Esophagus squamous epithelium (tissue), 5 donors: ENCODE measurements around the gene MORC3. TPM values are rescaled to one million over a fixed set of nuclear protein-coding genes. Genes with fewer than 3 reads are reported as not detected.

ENCODE experiments used
- DNase-seq: peaks from one replicate; lab custom pipeline; 2025; lab: John Stamatoyannopoulos, UW
- H3K27ac ChIP-seq, 4 donors: fragments of 200-600 bp; sonication (generic); one replicate each; pipeline ENCODE4 v1.5.1; 2016 to 2019; ENCODE audit warnings: mild to moderate bottlenecking in 1 of 4
- H3K27me3 ChIP-seq, 4 donors: fragments of 200-600 bp; sonication (generic); 1 replicate in 3 of 4; 2 replicates in 1 of 4; pipeline versions ENCODE4 v1.5.1 to v1.6.0; 2017 to 2021; ENCODE audit warnings: antibody characterized with exemption in 1 of 4
- H3K36me3 ChIP-seq, 3 donors: fragments of 200-600 bp; sonication (generic); one replicate each; pipeline ENCODE4 v1.5.1; 2016 to 2019
- H3K4me1 ChIP-seq, 3 donors: fragments of 200-600 bp; sonication (generic); one replicate each; pipeline ENCODE4 v1.5.1; 2017 to 2019
- H3K4me3 ChIP-seq, 4 donors: fragments of 200-600 bp; sonication (generic); 1 replicate in 3 of 4; 2 replicates in 1 of 4; pipeline ENCODE4 v1.5.1; 2016 to 2019; ENCODE audit warnings: mild to moderate bottlenecking in 2 of 4, moderate library complexity in 1 of 4
- H3K9me3 ChIP-seq, 3 donors: fragments of 200-600 bp; sonication (generic); one replicate each; pipeline ENCODE4 v1.5.1; 2016 to 2019
- CTCF ChIP-seq, 6 experiments: fragments of 450-650 bp in 4 of 6; fragments of 200-600 bp in 2 of 6; sonication (generic) in 2 of 6; IDR thresholded peaks; one replicate each; pipeline ENCODE4 v1.5.1; 2016 to 2019; ENCODE audit warnings: antibody characterized with exemption in 6 of 6, mild to moderate bottlenecking in 4 of 6, moderate library complexity in 4 of 6
- POLR2A ChIP-seq, 4 donors: fragments of 450-650 bp; IDR thresholded peaks; one replicate each; pipeline ENCODE4 v1.6.1; 2017; ENCODE audit warnings: antibody characterized with exemption in 4 of 4, mild to moderate bottlenecking in 4 of 4, moderate library complexity in 3 of 4
- WGBS, 2 donors: methylation state at CpG; one replicate each; pipeline ENCODE4 v1.1.5; 2018; 5-methylcytosine and 5-hydroxymethylcytosine counted together
- intact Hi-C: fragments of 100-400 bp; cut with DNase I; formaldehyde crosslinking; loops from one replicate; pipeline ENCODE4 v1.15.0; 2022
- small RNA-seq, 4 donors: library from RNA; depleted of rRNA; stranded (forward); fragments of <200 nt; gene quantifications; one replicate each; pipeline ENCODE3, GENCODE V24; 2016
- total RNA-seq, 4 donors: library from RNA; depleted of rRNA; stranded (reverse); fragments of >200 nt; gene quantifications; one replicate each; pipeline ENCODE4 v1.1.0, GENCODE V29; 2016
- donor health status: DM: yes; HTN: yes; CAD: no.

Gene MORC3
- total RNA-seq, 4 donors from 2014 or later = 31.9 to 50.5 (median 43.1) TPM

- no peaks in the 10 kb centered on the region for H3K27me3 ChIP-seq
- intact Hi-C loops = loop anchor here (10.0 kb wide), 1 partner anchor 502 kb away; no protein-coding TSS in a partner anchor
- 52 to 56% methylated on average over 12 to 20 of the region's 28 CpGs for WGBS, 2 donors
- TF ChIP-seq POLR2A (IDR thresholded peaks at IDR 0.05) = no peak
- peak; percentile 50 to 83 (median 70) for TF ChIP-seq CTCF (IDR thresholded peaks at IDR 0.05)
- H3K9me3 ChIP-seq = no peaks in the 10 kb centered on the region
- no peak overlapping the region for H3K4me3 ChIP-seq
- peaks cover 0 to 11% (median 0%) of the 10 kb centered on the region in 3 donors for H3K36me3 ChIP-seq
- peaks cover 0 to 15% (median 0%) of the 10 kb centered on the region in 3 donors for H3K4me1 ChIP-seq
- no peak overlapping the region for H3K27ac ChIP-seq
- DNase-seq = no peak
Measured at GRCh38 chr21:36422279-36423098, 102.5 kb downstream of the MORC3 start.

- Histone ChIP-seq H3K4me1 (peaks cover 0 to 19% (median 4%) of the 10 kb centered on the region in 3 donors), H3K9me3 (no peaks in the 10 kb centered on the region), H3K27ac (no peak overlapping the region), H3K36me3 (no peaks in the 10 kb centered on the region), H3K27me3 (no peaks in the 10 kb centered on the region), H3K4me3 (no peak overlapping the region)
- WGBS, 2 donors = 80 to 91% methylated on average over 8 to 12 of the region's 12 CpGs
- intact Hi-C loops = loop anchor here (10.0 kb wide), 1 partner anchor 501 kb away; no protein-coding TSS in a partner anchor
- no peak for DNase-seq
- TF ChIP-seq POLR2A (IDR thresholded peaks at IDR 0.05) (no peak), CTCF (IDR thresholded peaks at IDR 0.05) (no peak)
Measured at GRCh38 chr21:36423771-36424433, 103.9 kb downstream of the MORC3 start.

- no peaks in the 10 kb centered on the region for H3K36me3 ChIP-seq
- 94% methylated on average over 6 to 8 of the region's 8 CpGs for WGBS, 2 donors
- H3K4me1 ChIP-seq = peaks cover 0 to 26% (median 8%) of the 10 kb centered on the region in 3 donors
- no peaks in the 10 kb centered on the region for H3K27me3 ChIP-seq
- H3K4me3 ChIP-seq = no peak overlapping the region
- TF ChIP-seq CTCF (IDR thresholded peaks at IDR 0.05) (no peak), POLR2A (IDR thresholded peaks at IDR 0.05) (no peak)
- intact Hi-C loops = loop anchor here (10.0 kb wide), 1 partner anchor 500 kb away; no protein-coding TSS in a partner anchor
- DNase-seq = no peak
- H3K27ac ChIP-seq = no peak overlapping the region
- no peaks in the 10 kb centered on the region for H3K9me3 ChIP-seq
Measured at GRCh38 chr21:36424592-36424991, 104.6 kb downstream of the MORC3 start.

- intact Hi-C loops = loop anchor here (10.0 kb wide), 1 partner anchor 500 kb away; no protein-coding TSS in a partner anchor
- Histone ChIP-seq H3K36me3 (no peaks in the 10 kb centered on the region), H3K4me1 (peaks cover 0 to 25% (median 10%) of the 10 kb centered on the region in 3 donors), H3K27ac (no peak overlapping the region), H3K27me3 (no peaks in the 10 kb centered on the region), H3K4me3 (no peak overlapping the region), H3K9me3 (no peaks in the 10 kb centered on the region)
- DNase-seq = no peak
- no peak for TF ChIP-seq POLR2A (IDR thresholded peaks at IDR 0.05)
- no peak for TF ChIP-seq CTCF (IDR thresholded peaks at IDR 0.05)
- 89% methylated on average over 5 of the region's 9 CpGs; no CpG with 5 or more reads in 1 of the 2 donors for WGBS, 2 donors
Measured at GRCh38 chr21:36425286-36425685, 105.3 kb downstream of the MORC3 start.

Small RNAs within 50 kb of the gene (small RNA-seq; reads per million reads assigned to genes)
- 0 reads per million in 4 donors for gene ATP5MFP1

Other genes starting within 250 kb of the MORC3 start
- gene CBR3, start 185.1 kb upstream of the MORC3 start, total RNA-seq = 100 to 1,000 TPM in 3 of 4 donors, 10 to 100 TPM in 1; 67.3 to 158 (median 122) TPM
- 10 to 100 TPM; 18.5 to 36.7 (median 26.2) TPM for gene DOP1B, start 163.4 kb upstream of the MORC3 start, total RNA-seq
- 1 to 10 TPM; 2.4 to 6.6 (median 4.3) TPM for gene CHAF1B, start 65.2 kb downstream of the MORC3 start, total RNA-seq
- gene CLDN14, start 159.9 kb downstream of the MORC3 start, total RNA-seq = not detected